OCI-LY1 (cell line): ENCODE data around the gene NMT1.
A peak's percentile ranks its signal among the peaks of the same experiment; 100 is the strongest.

Source experiments
- CTCF ChIP-seq: fragments of 200-600 bp; sonication (generic), shearing (Covaris generic); IDR thresholded peaks from 2 replicates; pipeline ENCODE4 v1.5.1; 2017; ENCODE audit warnings: mild to moderate bottlenecking, antibody characterized with exemption, low read length, moderate library complexity, mixed read lengths
- EZH2 ChIP-seq: fragments of 200-600 bp; sonication (generic), shearing (Covaris generic); IDR thresholded peaks from 2 replicates; pipeline ENCODE4 v1.8.0; 2017; ENCODE audit warnings: borderline replicate concordance, mixed run types, mild to moderate bottlenecking, antibody characterized with exemption, low read length, moderate library complexity, mixed read lengths

GRCh38 chr17:45096141-45096540 is 35.0 kb downstream of the NMT1 start:
- TF ChIP-seq CTCF (peak; percentile 72), EZH2 (no peak)
